Measurements from ENCODE around the gene ATP6V0D1. TPM values are rescaled to one million over a fixed set of nuclear protein-coding genes. Genes with fewer than 3 reads are reported as not detected.

Gene ATP6V0D1
- total RNA-seq, 1 experiment from 2014 or later, result 76.6 TPM

GRCh38 chr16:67449336-67449735, 31.6 kb downstream of the ATP6V0D1 start:
- Histone ChIP-seq H3K9me2 (replicated peaks; ENCODE audit: low read length) (no peaks in the 10 kb centered on the region), H3K79me2 (ENCODE audit: low read length) (no peaks in the 10 kb centered on the region), H3K9me3 (ENCODE audit: low read length) (no peaks in the 10 kb centered on the region), H3K4me3 (ENCODE audit: low read length) (no peak overlapping the region), H3K27me3 (ENCODE audit: low read length) (no peaks in the 10 kb centered on the region), H3K27ac (ENCODE audit: low read length) (no peak overlapping the region), H3K4me1 (ENCODE audit: insufficient read depth, low read length) (no peaks in the 10 kb centered on the region), H3K9ac (ENCODE audit: low read length) (no peak overlapping the region), H3K4me2 (ENCODE audit: low read length) (no peak overlapping the region), H3F3A (ENCODE audit: low read length, unreplicated experiment) (no peaks in the 10 kb centered on the region), H3K36me3 (ENCODE audit: low read depth, low read length) (no peaks in the 10 kb centered on the region), H2AFZ (ENCODE audit: low read length) (no peak overlapping the region), H4K20me1 (ENCODE audit: low read length) (no peaks in the 10 kb centered on the region)
- ATAC-seq (no peak), DNase-seq (no peak)
- CTCF ChIA-PET, result no interaction called here
- TF ChIP-seq EZH2phosphoT487 (IDR thresholded peaks at IDR 0.05; ENCODE audit: borderline replicate concordance, low read length), result no peak
- no peak for TF ChIP-seq EZH2 (IDR thresholded peaks at IDR 0.05; ENCODE audit: low read length, unreplicated experiment)
- no peak for TF ChIP-seq CTCF (conservative IDR thresholded peaks at IDR 0.05; ENCODE audit: low read depth, low read length)
- POLR2A ChIA-PET (ENCODE audit: unreplicated experiment), result no interaction called here
- intact Hi-C loops (cut with micrococcal nuclease), result no loop called here
- BruUV-seq (replicated peaks), result no TSS peak

- H3K27me3 ChIP-seq (ENCODE audit: low read length), result no peaks in the 10 kb centered on the region
- no peaks in the 10 kb centered on the region for H3K4me1 ChIP-seq (ENCODE audit: insufficient read depth, low read length)
- no peaks in the 10 kb centered on the region for H4K20me1 ChIP-seq (ENCODE audit: low read length)
- intact Hi-C loops (cut with micrococcal nuclease), result no loop called here
- no peak overlapping the region for H3K9ac ChIP-seq (ENCODE audit: low read length)
- no peak overlapping the region for H3K4me3 ChIP-seq (ENCODE audit: low read length)
- POLR2A ChIA-PET (ENCODE audit: unreplicated experiment), result no interaction called here
- no peak overlapping the region for H2AFZ ChIP-seq (ENCODE audit: low read length)
- ATAC-seq (no peak), DNase-seq (no peak)
- CTCF ChIA-PET, result interaction anchor here (0.6 kb wide), 1 partner anchor 49 kb away, joined by 4 read pairs; no protein-coding TSS in a partner anchor
- no peak overlapping the region for H3K27ac ChIP-seq (ENCODE audit: low read length)
- H3K79me2 ChIP-seq (ENCODE audit: low read length), result no peaks in the 10 kb centered on the region
- TF ChIP-seq CTCF (conservative IDR thresholded peaks at IDR 0.05; ENCODE audit: low read depth, low read length) (no peak), EZH2phosphoT487 (IDR thresholded peaks at IDR 0.05; ENCODE audit: borderline replicate concordance, low read length) (no peak), EZH2 (IDR thresholded peaks at IDR 0.05; ENCODE audit: low read length, unreplicated experiment) (no peak)
- H3K4me2 ChIP-seq (ENCODE audit: low read length), result no peak overlapping the region
- no peaks in the 10 kb centered on the region for H3K36me3 ChIP-seq (ENCODE audit: low read depth, low read length)
- H3F3A ChIP-seq (ENCODE audit: low read length, unreplicated experiment), result no peaks in the 10 kb centered on the region
- H3K9me2 ChIP-seq (replicated peaks; ENCODE audit: low read length), result no peaks in the 10 kb centered on the region
- no peaks in the 10 kb centered on the region for H3K9me3 ChIP-seq (ENCODE audit: low read length)
- no TSS peak for BruUV-seq (replicated peaks)
Observed at GRCh38 chr16:67448580-67448979, 32.4 kb downstream of the ATP6V0D1 start.

- ChIA-PET CTCF (interaction anchor here (1.5 kb wide), 1 partner anchor 20 kb away, joined by 3 read pairs; no protein-coding TSS in a partner anchor), POLR2A (ENCODE audit: unreplicated experiment) (no interaction called here)
- no peaks in the 10 kb centered on the region for H3K9me3 ChIP-seq (ENCODE audit: low read length)
- no peak overlapping the region for H3K9ac ChIP-seq (ENCODE audit: low read length)
- no peaks in the 10 kb centered on the region for H3K36me3 ChIP-seq (ENCODE audit: low read depth, low read length)
- H3K27ac ChIP-seq (ENCODE audit: low read length), result no peak overlapping the region
- no peak overlapping the region for H3K4me3 ChIP-seq (ENCODE audit: low read length)
- TF ChIP-seq CTCF (conservative IDR thresholded peaks at IDR 0.05; ENCODE audit: low read depth, low read length) (peak; percentile 57), EZH2phosphoT487 (IDR thresholded peaks at IDR 0.05; ENCODE audit: borderline replicate concordance, low read length) (no peak)
- DNase-seq, result peak; percentile 46
- no peaks in the 10 kb centered on the region for H3K79me2 ChIP-seq (ENCODE audit: low read length)
- no peak overlapping the region for H3K4me2 ChIP-seq (ENCODE audit: low read length)
- H3K4me1 ChIP-seq (ENCODE audit: insufficient read depth, low read length), result no peaks in the 10 kb centered on the region
- intact Hi-C loops (cut with micrococcal nuclease), result no loop called here
- H3K9me2 ChIP-seq (replicated peaks; ENCODE audit: low read length), result no peaks in the 10 kb centered on the region
- H3F3A ChIP-seq (ENCODE audit: low read length, unreplicated experiment), result no peaks in the 10 kb centered on the region
- no TSS peak for BruUV-seq (replicated peaks)
- H2AFZ ChIP-seq (ENCODE audit: low read length), result no peak overlapping the region
- H3K27me3 ChIP-seq (ENCODE audit: low read length), result no peaks in the 10 kb centered on the region
- peak; percentile 48; the same call in 1 of the 2 replicates for ATAC-seq
- H4K20me1 ChIP-seq (ENCODE audit: low read length), result no peaks in the 10 kb centered on the region
Observed at GRCh38 chr16:67447508-67448076, 33.4 kb downstream of the ATP6V0D1 start.

Data from PC-3 (cell line).